ENCODE measurements around the gene H1-8. TPM values are rescaled to one million over a fixed set of nuclear protein-coding genes. Genes with fewer than 3 reads are reported as not detected.
A peak's percentile ranks its signal among the peaks of the same experiment; 100 is the strongest.
"Not testable (repeated sequence)": the region's sequence is repeated elsewhere in the genome, so short reads cannot be mapped to it uniquely, and the experiment has no call there.

H1-8 gene, protein sequence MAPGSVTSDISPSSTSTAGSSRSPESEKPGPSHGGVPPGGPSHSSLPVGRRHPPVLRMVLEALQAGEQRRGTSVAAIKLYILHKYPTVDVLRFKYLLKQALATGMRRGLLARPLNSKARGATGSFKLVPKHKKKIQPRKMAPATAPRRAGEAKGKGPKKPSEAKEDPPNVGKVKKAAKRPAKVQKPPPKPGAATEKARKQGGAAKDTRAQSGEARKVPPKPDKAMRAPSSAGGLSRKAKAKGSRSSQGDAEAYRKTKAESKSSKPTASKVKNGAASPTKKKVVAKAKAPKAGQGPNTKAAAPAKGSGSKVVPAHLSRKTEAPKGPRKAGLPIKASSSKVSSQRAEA
- polyA plus RNA-seq (2012; ENCODE audit: insufficient read depth, insufficient read length, low read depth), result not detected

GRCh38 chr3:129543156-129543790 lies at the start of gene H1-8:
Gene H1-8 (plus strand): TSS chr3:129543175. CDS start chr3:129543219, 44 bp downstream.
- Histone ChIP-seq H3K9me3 (no peaks in the 10 kb centered on the region), H3K4me3 (ENCODE audit: low read depth, low read length) (no peak within 1 kb of the TSS), H3K27me3 (no peaks in the 10 kb centered on the region), H3K4me1 (no peaks in the 10 kb centered on the region), H3K36me3 (no peaks in the 10 kb centered on the region)
- DNase-seq, result peak; percentile 5
- TF ChIP-seq, protein P1, sequence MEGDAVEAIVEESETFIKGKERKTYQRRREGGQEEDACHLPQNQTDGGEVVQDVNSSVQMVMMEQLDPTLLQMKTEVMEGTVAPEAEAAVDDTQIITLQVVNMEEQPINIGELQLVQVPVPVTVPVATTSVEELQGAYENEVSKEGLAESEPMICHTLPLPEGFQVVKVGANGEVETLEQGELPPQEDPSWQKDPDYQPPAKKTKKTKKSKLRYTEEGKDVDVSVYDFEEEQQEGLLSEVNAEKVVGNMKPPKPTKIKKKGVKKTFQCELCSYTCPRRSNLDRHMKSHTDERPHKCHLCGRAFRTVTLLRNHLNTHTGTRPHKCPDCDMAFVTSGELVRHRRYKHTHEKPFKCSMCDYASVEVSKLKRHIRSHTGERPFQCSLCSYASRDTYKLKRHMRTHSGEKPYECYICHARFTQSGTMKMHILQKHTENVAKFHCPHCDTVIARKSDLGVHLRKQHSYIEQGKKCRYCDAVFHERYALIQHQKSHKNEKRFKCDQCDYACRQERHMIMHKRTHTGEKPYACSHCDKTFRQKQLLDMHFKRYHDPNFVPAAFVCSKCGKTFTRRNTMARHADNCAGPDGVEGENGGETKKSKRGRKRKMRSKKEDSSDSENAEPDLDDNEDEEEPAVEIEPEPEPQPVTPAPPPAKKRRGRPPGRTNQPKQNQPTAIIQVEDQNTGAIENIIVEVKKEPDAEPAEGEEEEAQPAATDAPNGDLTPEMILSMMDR (IDR thresholded peaks at IDR 0.05; ENCODE audit: low read depth, low read length), result no peak

DNA sequence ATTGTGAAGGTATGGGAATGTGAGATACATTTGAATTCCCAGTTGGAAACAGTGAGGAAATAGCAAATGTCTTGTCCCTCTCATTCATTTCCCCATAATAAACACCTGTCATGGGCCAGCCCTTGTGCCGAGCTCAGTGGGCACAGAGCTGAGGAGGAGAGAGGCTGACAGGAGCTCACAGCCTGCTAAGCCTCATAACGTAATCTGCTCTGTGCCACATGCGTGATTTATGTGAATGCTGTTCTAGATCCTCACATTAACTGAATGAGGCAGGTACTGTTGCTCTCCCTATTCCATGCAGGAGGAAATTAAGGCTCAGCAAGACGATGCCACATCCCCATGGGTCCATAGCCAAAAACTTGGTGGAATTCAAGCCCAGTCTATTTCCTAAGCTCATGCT lies 49.8 kb upstream of the H1-8 start:
- TF ChIP-seq, protein P1 (IDR thresholded peaks at IDR 0.05; ENCODE audit: low read depth, low read length), result no peak
- 0 out of 2 replicates have a peak, but pooled peaks cover 2% of the 10 kb centered on the region for H3K36me3 ChIP-seq
- peaks cover 4% of the 10 kb centered on the region for H3K4me1 ChIP-seq
- H3K27me3 ChIP-seq, result no peaks in the 10 kb centered on the region
- H3K4me3 ChIP-seq (ENCODE audit: low read depth, low read length), result no peak overlapping the region
- H3K9me3 ChIP-seq, result no peaks in the 10 kb centered on the region
- DNase-seq, result no peak

DNA sequence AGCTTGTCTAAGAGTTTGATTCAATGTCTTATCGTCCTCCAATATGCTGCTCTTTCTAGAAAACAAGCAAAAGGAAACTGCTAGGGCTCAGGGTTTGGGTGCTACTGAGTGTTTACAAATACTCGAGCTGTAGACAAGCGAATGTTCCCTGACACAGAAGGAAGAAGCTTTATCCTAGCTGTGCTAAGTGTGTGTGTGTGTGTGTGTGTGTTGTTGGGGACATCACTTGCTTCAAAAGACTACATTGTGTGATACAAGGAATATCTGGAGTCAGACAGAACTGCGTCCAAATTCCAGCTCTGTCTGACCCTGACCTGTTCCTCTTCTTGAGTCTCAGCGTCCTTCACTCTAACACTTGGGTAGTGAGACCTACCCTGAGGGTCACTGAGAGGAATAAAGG lies 48.5 kb upstream of the H1-8 start:
- not testable (repeated sequence) for H3K36me3 ChIP-seq; H3K27me3 ChIP-seq; H3K4me3 ChIP-seq (ENCODE audit: low read depth, low read length); H3K9me3 ChIP-seq; DNase-seq; H3K4me1 ChIP-seq

DNA sequence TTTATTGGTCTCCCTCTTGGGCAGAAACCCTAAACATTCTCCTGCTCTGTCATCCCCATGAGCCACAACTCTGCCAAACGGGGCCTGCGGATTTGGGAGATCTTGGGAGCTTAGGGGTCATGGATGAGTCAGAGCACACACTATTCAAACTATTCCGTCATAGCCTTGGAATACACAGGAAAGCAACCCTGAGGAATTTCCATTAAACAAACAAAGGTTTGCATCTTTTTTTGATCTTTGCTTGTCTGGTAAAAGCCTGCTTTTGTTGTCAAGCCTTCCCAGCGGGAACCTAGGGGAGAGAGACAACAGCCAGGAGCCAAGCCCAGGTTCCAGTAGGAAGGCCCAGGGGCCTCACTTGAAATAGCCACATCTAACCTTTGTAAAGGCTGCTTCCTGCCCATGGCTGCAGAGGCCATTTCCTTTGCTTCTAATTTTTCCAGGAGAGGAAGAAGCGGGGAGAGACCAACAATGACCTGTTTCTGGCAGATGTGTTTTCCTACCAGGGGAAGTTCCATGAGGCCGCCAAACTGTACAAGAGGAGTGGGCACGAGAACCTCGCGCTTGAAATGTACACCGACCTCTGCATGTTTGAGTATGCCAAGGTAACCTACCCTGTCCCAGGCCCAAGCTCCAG lies 47.9 kb upstream of the H1-8 start:
- H3K4me3 ChIP-seq (ENCODE audit: low read depth, low read length); DNase-seq; H3K9me3 ChIP-seq; H3K36me3 ChIP-seq; H3K27me3 ChIP-seq; H3K4me1 ChIP-seq: not testable (repeated sequence)

DNA sequence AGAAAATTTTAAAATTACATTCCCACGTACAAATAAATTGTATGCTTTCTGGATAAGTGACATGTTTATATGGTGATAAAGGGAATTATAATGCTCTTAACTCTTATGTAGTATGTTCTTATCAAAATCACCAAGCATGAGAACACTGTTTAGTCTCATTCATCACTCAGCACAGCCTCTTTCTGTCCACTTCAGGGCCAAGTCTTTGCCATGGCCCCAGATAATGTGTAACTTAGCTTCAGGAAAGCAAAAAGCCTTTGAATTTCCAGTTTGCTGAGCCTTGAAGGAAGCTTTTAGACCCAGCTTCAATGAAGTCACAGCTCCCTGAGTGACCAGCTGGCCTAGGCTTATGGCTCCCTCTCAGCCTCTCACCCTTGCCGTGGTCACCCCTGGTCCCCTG lies 45.1 kb upstream of the H1-8 start:
- not testable (repeated sequence) for H3K4me1 ChIP-seq; H3K9me3 ChIP-seq; H3K4me3 ChIP-seq (ENCODE audit: low read depth, low read length); H3K27me3 ChIP-seq; DNase-seq; H3K36me3 ChIP-seq

GRCh38 chr3:129498603-129499488 lies 44.1 kb upstream of the H1-8 start:
- H3K9me3 ChIP-seq; H3K4me3 ChIP-seq (ENCODE audit: low read depth, low read length); H3K4me1 ChIP-seq; DNase-seq; H3K36me3 ChIP-seq; H3K27me3 ChIP-seq: not testable (repeated sequence)

DNA sequence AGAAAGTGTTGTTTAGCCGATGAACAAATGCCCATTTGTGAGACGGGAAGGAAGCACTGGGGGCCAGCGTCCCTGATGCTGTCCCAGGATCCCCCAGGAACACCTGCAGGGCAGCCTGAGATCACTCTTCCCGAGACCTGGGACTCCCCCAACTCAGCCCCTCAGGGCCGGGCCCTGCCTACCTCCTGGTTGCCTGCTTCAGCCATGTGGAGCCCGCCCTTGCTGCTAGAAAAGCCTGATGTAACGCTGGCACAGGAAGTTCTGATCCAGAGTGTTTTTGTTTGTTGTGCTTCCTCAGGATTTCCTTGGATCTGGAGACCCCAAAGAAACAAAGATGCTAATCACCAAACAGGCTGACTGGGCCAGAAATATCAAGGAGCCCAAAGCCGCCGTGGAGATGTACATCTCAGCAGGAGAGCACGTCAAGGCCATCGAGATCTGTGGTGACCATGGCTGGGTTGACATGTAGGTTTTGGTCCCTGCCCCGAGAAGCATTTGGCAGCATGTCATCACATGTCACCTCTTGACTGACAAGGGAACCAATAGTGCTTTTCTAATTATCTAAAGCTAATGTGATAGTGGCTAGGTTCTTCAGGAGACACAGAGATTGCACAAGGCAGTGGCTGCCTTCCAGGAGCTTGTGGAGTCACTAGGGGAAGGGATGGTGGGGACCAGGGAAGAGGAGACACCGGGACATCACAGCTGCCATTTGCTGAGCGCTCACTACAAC lies 43.2 kb upstream of the H1-8 start:
- not testable (repeated sequence) for DNase-seq; H3K4me3 ChIP-seq (ENCODE audit: low read depth, low read length); H3K36me3 ChIP-seq; H3K4me1 ChIP-seq; H3K9me3 ChIP-seq; H3K27me3 ChIP-seq

DNA sequence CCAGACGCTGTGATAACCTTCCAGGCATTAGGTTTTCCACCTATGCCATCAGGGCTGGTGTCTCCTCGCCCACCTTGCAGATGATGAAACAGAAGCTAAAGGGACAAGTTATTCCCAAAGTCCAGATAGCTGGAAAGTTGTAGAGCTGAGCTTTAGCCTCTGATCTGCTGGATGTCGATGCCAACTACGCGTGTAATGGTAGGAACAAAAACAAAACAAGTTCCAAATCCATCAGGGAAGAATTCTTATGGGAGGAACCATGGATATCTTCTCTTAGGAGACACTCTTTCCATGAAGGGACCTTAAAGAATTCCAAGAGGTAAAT lies 42.7 kb upstream of the H1-8 start:
- DNase-seq, result no peak
- Histone ChIP-seq H3K9me3 (no peaks in the 10 kb centered on the region), H3K4me1 (peaks cover 10% of the 10 kb centered on the region; the same call in 1 of the 2 replicates), H3K27me3 (no peaks in the 10 kb centered on the region), H3K36me3 (0 out of 2 replicates have a peak, but pooled peaks cover 2% of the 10 kb centered on the region), H3K4me3 (ENCODE audit: low read depth, low read length) (no peak overlapping the region)
- TF ChIP-seq, protein P1 (IDR thresholded peaks at IDR 0.05; ENCODE audit: low read depth, low read length), result no peak
